HepG2 (cell line): ENCODE measurements around the gene RRAS2. TPM values are rescaled to one million over a fixed set of nuclear protein-coding genes. Genes with fewer than 3 reads are reported as not detected.

Experiments
- ETV5 ChIP-seq: IDR thresholded peaks from 2 replicates; pipeline ENCODE4 v1.6.1; 2018; ENCODE audit warnings: missing biosample characterization, missing genetic modification reagents, inconsistent platforms, borderline replicate concordance
- FOXA1 ChIP-seq, 2 experiments: fragments of 450-650 bp in 1 of 2; sonication (generic) in 1 of 2; formaldehyde crosslinking in 1 of 2; IDR thresholded peaks; 2 replicates each; pipeline versions ENCODE4 v1.4.0 to v1.6.1; 2016 to 2020; ENCODE audit warnings: missing genetic modification reagents in 1 of 2
- FOXO1 ChIP-seq: sonication (generic); formaldehyde crosslinking; IDR thresholded peaks from 2 replicates; pipeline ENCODE4 v1.4.0; 2020; ENCODE audit warnings: missing genetic modification reagents
- KAT8 ChIP-seq: IDR thresholded peaks from 2 replicates; pipeline ENCODE4 v1.6.1; 2016; ENCODE audit warnings: missing genetic modification reagents, missing compliant biosample characterization
- NFE2L1 ChIP-seq: sonication (generic); formaldehyde crosslinking; IDR thresholded peaks from 2 replicates; pipeline ENCODE4 v1.4.0; 2020; ENCODE audit warnings: missing genetic modification reagents, mild to moderate bottlenecking, borderline replicate concordance
- NR2F6 ChIP-seq, 2 experiments: IDR thresholded peaks; 2 replicates each; pipeline ENCODE4 v1.6.1; 2016; ENCODE audit warnings: antibody characterized with exemption in 1 of 2, mild to moderate bottlenecking in 1 of 2
- PHB2 ChIP-seq: fragments of 450-650 bp; IDR thresholded peaks from 2 replicates; pipeline ENCODE4 v1.6.1; 2018; ENCODE audit not compliant: partially characterized antibody
- SCMH1 ChIP-seq: sonication (generic); formaldehyde crosslinking; IDR thresholded peaks from 2 replicates; pipeline ENCODE4 v1.9.0; 2021; ENCODE audit warnings: missing genetic modification reagents, mild to moderate bottlenecking, borderline replicate concordance
- SIN3A ChIP-seq: IDR thresholded peaks from 2 replicates; pipeline ENCODE4 v1.6.1; 2011; ENCODE audit warnings: low read depth, mild to moderate bottlenecking, control low read depth, low read length, borderline replicate concordance
- TEAD3 ChIP-seq: optimal IDR thresholded peaks from 2 replicates; pipeline ENCODE3; 2016; ENCODE audit warnings: borderline replicate concordance
- ZFP90 ChIP-seq: sonication (generic); formaldehyde crosslinking; IDR thresholded peaks from 2 replicates; pipeline ENCODE4 v1.8.0; 2022; ENCODE audit warnings: missing genetic modification reagents, mild to moderate bottlenecking, inconsistent platforms, borderline replicate concordance
- ZIK1 ChIP-seq: sonication (generic); formaldehyde crosslinking; IDR thresholded peaks from 2 replicates; pipeline ENCODE4 v1.5.0; 2020; ENCODE audit warnings: mild to moderate bottlenecking, low read depth, missing genetic modification reagents, borderline replicate concordance
- ZNF382 ChIP-seq: sonication (generic); formaldehyde crosslinking; IDR thresholded peaks from 2 replicates; pipeline ENCODE4 v1.5.0; 2020; ENCODE audit warnings: missing genetic modification reagents, mild to moderate bottlenecking, borderline replicate concordance
- ZNF713 ChIP-seq: sonication (generic); formaldehyde crosslinking; IDR thresholded peaks from 2 replicates; pipeline ENCODE4 v1.4.0; 2020; ENCODE audit warnings: mild to moderate bottlenecking, missing genetic modification reagents
- polyA plus RNA-seq, 8 experiments: library from polyadenylated mRNA; depleted of rRNA in 3 of 8; stranded (reverse) in 7 of 8; unstranded in 1 of 8; fragments of >200 nt; fragmentation: Illumina TruSeq in 4 of 8; extraction: Trizol in 4 of 8; gene quantifications; 2 replicates each; pipeline versions ENCODE4 v1.2.1 to v1.2.3, GENCODE V29; 2011 to 2016; ENCODE audit warnings: low read depth in 4 of 8, missing spikeins in 1 of 8, mixed read lengths in 1 of 8; ENCODE audit not compliant: insufficient read depth in 1 of 8
- total RNA-seq, 5 experiments: library from RNA; depleted of rRNA; stranded (reverse); fragments of >200 nt; fragmentation: Illumina TruSeq; extraction: Trizol; gene quantifications; 2 replicates each; pipeline ENCODE4 v1.2.3, GENCODE V29; 2016; ENCODE audit warnings: low read depth in 1 of 5
- TF ChIP-seq, protein P1 (sequence below): IDR thresholded peaks from 2 replicates; pipeline ENCODE4 v1.6.1; 2016; ENCODE audit warnings: missing genetic modification reagents, missing compliant biosample characterization
- TF ChIP-seq, protein P2 (sequence below): sonication (generic); formaldehyde crosslinking; IDR thresholded peaks from 2 replicates; pipeline ENCODE4 v1.8.1; 2023; ENCODE audit warnings: missing genetic modification reagents, mild to moderate bottlenecking, borderline replicate concordance
- TF ChIP-seq, protein P3 (sequence below): sonication (generic); formaldehyde crosslinking; IDR thresholded peaks from 2 replicates; pipeline ENCODE4 v1.5.0; 2020; ENCODE audit warnings: missing genetic modification reagents, mild to moderate bottlenecking, borderline replicate concordance

RRAS2 gene
- total and polyA plus RNA-seq, 2 of the 13 experiments (the other 11 are each of a cell fraction or from before 2014, with no cell fraction given): 19.0 to 44.1 TPM

DNA sequence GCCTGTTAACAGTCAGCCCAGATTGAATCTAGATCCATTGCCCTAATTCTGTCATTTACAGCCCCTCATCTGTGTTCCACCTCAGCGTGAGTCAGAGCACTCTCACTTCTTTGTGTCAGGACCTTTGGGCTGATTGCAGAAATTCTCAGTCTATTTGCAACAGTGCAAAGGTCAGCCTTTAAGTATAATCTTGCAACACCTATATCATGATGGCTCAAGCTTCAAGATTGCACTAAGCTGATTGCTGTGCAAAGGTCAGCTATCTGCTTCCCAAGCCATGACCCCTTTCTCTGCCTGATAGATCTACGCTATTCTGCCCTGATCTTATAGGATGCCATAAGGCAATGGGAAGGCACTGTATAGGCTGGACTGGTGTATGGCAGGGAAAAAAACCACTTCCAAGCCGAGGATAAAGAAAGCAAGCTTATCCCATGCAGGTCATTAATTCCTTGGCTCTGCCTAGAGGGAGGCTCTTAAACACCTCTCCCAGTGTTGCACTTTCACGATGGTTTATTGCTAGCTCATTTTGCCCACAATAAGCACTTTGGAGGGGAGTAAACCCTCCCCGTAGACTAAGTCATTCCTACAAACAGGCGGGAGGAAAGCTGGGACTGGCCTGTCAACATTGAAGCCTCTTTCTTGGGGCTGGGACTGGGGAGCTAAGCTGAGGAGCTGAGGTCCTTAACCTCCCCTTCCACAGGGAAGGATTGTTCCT is 100.6 kb downstream of the RRAS2 start (continued):
- no peak for TF ChIP-seq PHB2
- TF ChIP-seq, protein P1, sequence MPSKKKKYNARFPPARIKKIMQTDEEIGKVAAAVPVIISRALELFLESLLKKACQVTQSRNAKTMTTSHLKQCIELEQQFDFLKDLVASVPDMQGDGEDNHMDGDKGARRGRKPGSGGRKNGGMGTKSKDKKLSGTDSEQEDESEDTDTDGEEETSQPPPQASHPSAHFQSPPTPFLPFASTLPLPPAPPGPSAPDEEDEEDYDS (CRISPR knock-in tag): no peak
- TF ChIP-seq NFE2L1 (CRISPR knock-in tag): no peak
- TF ChIP-seq ZNF382 (CRISPR knock-in tag): no peak
- TF ChIP-seq, protein P2, sequence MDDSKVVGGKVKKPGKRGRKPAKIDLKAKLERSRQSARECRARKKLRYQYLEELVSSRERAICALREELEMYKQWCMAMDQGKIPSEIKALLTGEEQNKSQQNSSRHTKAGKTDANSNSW: no peak
- TF ChIP-seq, protein P3, sequence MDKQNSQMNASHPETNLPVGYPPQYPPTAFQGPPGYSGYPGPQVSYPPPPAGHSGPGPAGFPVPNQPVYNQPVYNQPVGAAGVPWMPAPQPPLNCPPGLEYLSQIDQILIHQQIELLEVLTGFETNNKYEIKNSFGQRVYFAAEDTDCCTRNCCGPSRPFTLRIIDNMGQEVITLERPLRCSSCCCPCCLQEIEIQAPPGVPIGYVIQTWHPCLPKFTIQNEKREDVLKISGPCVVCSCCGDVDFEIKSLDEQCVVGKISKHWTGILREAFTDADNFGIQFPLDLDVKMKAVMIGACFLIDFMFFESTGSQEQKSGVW: no peak
- TF ChIP-seq SCMH1 (CRISPR knock-in tag): no peak
- TF ChIP-seq SIN3A: no peak
- TF ChIP-seq ZNF713 (CRISPR knock-in tag): no peak
- no peak for TF ChIP-seq ZIK1 (CRISPR knock-in tag)
- peak; percentile 58 for TF ChIP-seq NR2F6 (IDR thresholded peaks at IDR 0.05)
- TF ChIP-seq NR2F6 (CRISPR knock-in tag; IDR thresholded peaks at IDR 0.05): peak; percentile 45; the same call in 1 of the 2 replicates
- TF ChIP-seq ETV5 (CRISPR knock-in tag): no peak
- no peak for TF ChIP-seq ZFP90 (CRISPR knock-in tag)
- no peak for TF ChIP-seq TEAD3 (CRISPR knock-in tag)
- no peak for TF ChIP-seq KAT8 (CRISPR knock-in tag)
- no peak for TF ChIP-seq FOXO1 (CRISPR knock-in tag)
- no peak for TF ChIP-seq FOXA1 (IDR thresholded peaks at IDR 0.05)
- no peak for TF ChIP-seq FOXA1 (CRISPR knock-in tag; IDR thresholded peaks at IDR 0.05)
